Activated B cell treated with CpG ODN at 0.5 μM for 24 hours (primary cell): ENCODE data around the gene GPR153. TPM values are rescaled to one million over a fixed set of nuclear protein-coding genes. Genes with fewer than 3 reads are reported as not detected.
"Not testable (repeated sequence)": the region's sequence is repeated elsewhere in the genome, so short reads cannot be mapped to it uniquely, and the experiment has no call there.

ENCODE experiments used
- ATAC-seq: fragments of 200-7000 bp; cut with Tn5 transposase; one replicate; pipeline ENCODE4 v1.10.0; 2021; ENCODE audit warnings: low read depth, mild to moderate bottlenecking, moderate library complexity
- CTCF ChIA-PET: fragments of 350-600 bp; sonication (Branson Sonifier 250); formaldehyde crosslinking; loops from one replicate; lab custom pipeline; 2021; ENCODE audit warnings: antibody characterized with exemption; lab: Charles Lee
- POLR2A ChIA-PET: fragments of 350-600 bp; sonication (Branson Sonifier 250); formaldehyde crosslinking; loops from one replicate; lab custom pipeline; 2021; ENCODE audit warnings: antibody characterized with exemption; lab: Charles Lee
- DNase-seq: peaks from one replicate; pipeline ENCODE4 v3.0.0; 2022
- H3K27ac Mint-ChIP-seq: one replicate; pipeline ENCODE4 v1.8.0; 2020; ENCODE audit warnings: mixed read lengths
- H3K27me3 Mint-ChIP-seq: one replicate; pipeline ENCODE4 v1.8.0; 2021; ENCODE audit warnings: mixed read lengths
- H3K36me3 Mint-ChIP-seq: one replicate; pipeline ENCODE4 v1.8.0; 2021; ENCODE audit warnings: low read depth, mixed read lengths
- H3K4me1 Mint-ChIP-seq: one replicate; pipeline ENCODE4 v1.8.0; 2021; ENCODE audit warnings: mixed read lengths
- H3K4me3 Mint-ChIP-seq: one replicate; pipeline ENCODE4 v1.8.0; 2020; ENCODE audit warnings: mild to moderate bottlenecking, mixed read lengths
- H3K9me3 Mint-ChIP-seq: one replicate; pipeline ENCODE4 v1.8.0; 2020; ENCODE audit warnings: mixed read lengths
- intact Hi-C: fragments of 100-400 bp; cut with micrococcal nuclease; formaldehyde crosslinking; loops from one replicate; pipeline ENCODE4 v1.15.1; 2024
- total RNA-seq: library from RNA; stranded (reverse); gene quantifications from 2 replicates; pipeline ENCODE4 v1.2.3, GENCODE V29; 2022
- TF ChIP-seq, protein P1 (sequence below): fragments of 200-600 bp; IDR thresholded peaks from one replicate; pipeline ENCODE4 v1.8.0; 2022; ENCODE audit warnings: antibody characterized with exemption, mild to moderate bottlenecking

Gene GPR153
- total RNA-seq, 1 donor from 2014 or later: 0.22 TPM

DNA sequence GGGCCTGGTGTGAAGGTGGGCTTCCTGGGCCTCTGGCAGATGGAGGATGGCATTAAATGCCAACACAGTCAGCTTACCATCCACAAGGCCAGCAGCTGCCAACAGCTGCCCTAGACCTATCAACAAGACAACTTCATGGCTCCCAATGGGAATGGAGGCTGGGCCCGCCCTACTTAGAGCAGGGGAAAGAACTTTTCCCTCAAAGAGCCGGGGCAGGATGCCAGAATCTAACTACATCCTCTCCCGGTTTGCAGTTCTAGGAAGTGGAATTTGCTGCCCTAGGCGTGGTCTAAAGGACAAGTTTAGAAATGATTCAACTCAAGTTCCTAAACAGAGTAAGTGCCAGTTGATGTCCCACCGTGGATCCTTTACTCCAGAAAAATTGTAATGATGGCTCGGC, 38.3 kb downstream of the GPR153 start:
- intact Hi-C loops: no loop called here
- H3K27ac Mint-ChIP-seq: no peak overlapping the region
- TF ChIP-seq, protein P1, sequence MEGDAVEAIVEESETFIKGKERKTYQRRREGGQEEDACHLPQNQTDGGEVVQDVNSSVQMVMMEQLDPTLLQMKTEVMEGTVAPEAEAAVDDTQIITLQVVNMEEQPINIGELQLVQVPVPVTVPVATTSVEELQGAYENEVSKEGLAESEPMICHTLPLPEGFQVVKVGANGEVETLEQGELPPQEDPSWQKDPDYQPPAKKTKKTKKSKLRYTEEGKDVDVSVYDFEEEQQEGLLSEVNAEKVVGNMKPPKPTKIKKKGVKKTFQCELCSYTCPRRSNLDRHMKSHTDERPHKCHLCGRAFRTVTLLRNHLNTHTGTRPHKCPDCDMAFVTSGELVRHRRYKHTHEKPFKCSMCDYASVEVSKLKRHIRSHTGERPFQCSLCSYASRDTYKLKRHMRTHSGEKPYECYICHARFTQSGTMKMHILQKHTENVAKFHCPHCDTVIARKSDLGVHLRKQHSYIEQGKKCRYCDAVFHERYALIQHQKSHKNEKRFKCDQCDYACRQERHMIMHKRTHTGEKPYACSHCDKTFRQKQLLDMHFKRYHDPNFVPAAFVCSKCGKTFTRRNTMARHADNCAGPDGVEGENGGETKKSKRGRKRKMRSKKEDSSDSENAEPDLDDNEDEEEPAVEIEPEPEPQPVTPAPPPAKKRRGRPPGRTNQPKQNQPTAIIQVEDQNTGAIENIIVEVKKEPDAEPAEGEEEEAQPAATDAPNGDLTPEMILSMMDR: no peak
- POLR2A ChIA-PET: no interaction called here
- DNase-seq (no peak), ATAC-seq (no peak)
- H3K4me1 Mint-ChIP-seq: no peaks in the 10 kb centered on the region
- no peaks in the 10 kb centered on the region for H3K9me3 Mint-ChIP-seq
- H3K4me3 Mint-ChIP-seq: no peak overlapping the region
- H3K36me3 Mint-ChIP-seq: peaks cover 59% of the 10 kb centered on the region
- CTCF ChIA-PET: no interaction called here
- H3K27me3 Mint-ChIP-seq: peaks cover 6% of the 10 kb centered on the region

DNA sequence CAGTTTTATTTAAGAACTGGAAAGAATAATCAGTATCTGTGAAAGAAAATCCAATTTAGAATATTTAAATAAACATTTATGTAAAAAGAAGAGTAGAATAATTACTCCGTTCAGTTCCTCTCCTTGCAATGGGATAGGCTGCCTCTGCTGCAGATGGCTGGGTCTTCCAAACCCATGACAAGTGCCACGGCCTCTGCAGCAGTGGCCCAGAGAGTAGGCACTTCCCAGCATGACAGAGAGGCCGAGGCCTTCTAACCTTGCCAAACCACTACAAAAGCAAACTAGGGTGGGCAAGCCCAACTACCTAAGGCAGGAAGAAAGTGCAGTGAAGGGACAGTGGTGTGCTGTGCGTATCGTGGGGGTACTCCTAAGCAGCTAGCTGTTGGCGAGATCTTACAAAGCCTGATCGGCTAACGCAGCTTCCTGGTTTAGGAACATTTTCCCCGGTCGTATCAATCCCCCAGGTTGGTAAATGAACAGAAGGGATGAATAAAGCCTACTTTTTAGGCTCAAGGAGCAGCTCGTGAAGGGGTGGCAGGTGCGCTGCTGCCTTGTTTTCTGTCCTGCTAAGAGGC, 39.6 kb downstream of the GPR153 start:
- Mint-ChIP-seq H3K36me3 (peaks cover 49% of the 10 kb centered on the region), H3K27me3 (peaks cover 15% of the 10 kb centered on the region), H3K9me3 (no peaks in the 10 kb centered on the region), H3K4me1 (no peaks in the 10 kb centered on the region), H3K4me3 (no peak overlapping the region), H3K27ac (no peak overlapping the region)
- ATAC-seq (no peak), DNase-seq (no peak)
- intact Hi-C loops: no loop called here
- ChIA-PET POLR2A (no interaction called here), CTCF (no interaction called here)
- TF ChIP-seq, protein P1: no peak

DNA sequence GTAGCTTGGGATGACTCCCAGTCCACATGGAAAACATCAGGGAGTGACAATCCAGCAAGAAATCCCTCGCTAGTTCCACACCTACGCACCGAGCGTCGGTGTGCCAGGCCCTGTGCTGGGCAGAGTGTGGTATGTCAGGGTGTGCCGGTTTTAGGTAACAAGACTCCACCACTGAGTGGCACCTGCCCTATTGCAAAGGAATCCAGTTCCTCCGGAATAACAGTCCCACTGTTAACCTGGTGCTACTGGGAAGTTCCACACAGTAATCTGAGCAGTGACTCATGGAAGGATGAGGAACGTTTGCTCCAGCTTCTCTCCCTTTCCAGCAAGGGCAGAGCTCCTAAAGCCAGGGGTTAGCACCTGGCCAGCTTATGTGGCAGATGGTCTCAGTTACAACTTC, 40.7 kb downstream of the GPR153 start:
- no peaks in the 10 kb centered on the region for H3K4me1 Mint-ChIP-seq
- intact Hi-C loops: no loop called here
- no peak for ATAC-seq
- H3K4me3 Mint-ChIP-seq: no peak overlapping the region
- TF ChIP-seq, protein P1: no peak
- ChIA-PET CTCF (no interaction called here), POLR2A (no interaction called here)
- no peak for DNase-seq
- peaks cover 39% of the 10 kb centered on the region for H3K36me3 Mint-ChIP-seq
- peaks cover 24% of the 10 kb centered on the region for H3K27me3 Mint-ChIP-seq
- no peak overlapping the region for H3K27ac Mint-ChIP-seq
- H3K9me3 Mint-ChIP-seq: no peaks in the 10 kb centered on the region

DNA sequence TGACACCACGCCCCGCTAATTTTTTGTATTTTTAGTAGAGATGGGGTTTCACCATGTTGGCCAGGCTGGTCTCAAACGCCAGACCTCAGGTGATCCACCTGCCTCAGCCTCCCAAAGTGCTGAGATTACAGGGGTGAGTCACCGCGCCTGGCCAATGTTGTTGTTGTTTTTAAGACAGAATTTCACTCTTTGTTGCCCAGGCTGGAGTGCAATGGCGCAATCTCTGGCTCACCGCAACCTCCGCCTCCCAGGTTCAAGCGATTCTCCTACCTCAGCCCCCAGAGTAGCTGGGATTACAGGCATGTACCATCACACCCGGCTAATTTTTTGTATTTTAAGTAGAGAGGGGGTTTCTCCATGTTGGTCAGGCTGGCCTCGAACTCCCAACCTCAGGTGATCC, 41.3 kb downstream of the GPR153 start:
- Mint-ChIP-seq H3K36me3 (peaks cover 33% of the 10 kb centered on the region), H3K27me3 (peaks cover 26% of the 10 kb centered on the region)
- H3K4me3 Mint-ChIP-seq, H3K27ac Mint-ChIP-seq, CTCF ChIA-PET, DNase-seq, POLR2A ChIA-PET, H3K4me1 Mint-ChIP-seq, intact Hi-C loops, H3K9me3 Mint-ChIP-seq, ATAC-seq: not testable (repeated sequence)

DNA sequence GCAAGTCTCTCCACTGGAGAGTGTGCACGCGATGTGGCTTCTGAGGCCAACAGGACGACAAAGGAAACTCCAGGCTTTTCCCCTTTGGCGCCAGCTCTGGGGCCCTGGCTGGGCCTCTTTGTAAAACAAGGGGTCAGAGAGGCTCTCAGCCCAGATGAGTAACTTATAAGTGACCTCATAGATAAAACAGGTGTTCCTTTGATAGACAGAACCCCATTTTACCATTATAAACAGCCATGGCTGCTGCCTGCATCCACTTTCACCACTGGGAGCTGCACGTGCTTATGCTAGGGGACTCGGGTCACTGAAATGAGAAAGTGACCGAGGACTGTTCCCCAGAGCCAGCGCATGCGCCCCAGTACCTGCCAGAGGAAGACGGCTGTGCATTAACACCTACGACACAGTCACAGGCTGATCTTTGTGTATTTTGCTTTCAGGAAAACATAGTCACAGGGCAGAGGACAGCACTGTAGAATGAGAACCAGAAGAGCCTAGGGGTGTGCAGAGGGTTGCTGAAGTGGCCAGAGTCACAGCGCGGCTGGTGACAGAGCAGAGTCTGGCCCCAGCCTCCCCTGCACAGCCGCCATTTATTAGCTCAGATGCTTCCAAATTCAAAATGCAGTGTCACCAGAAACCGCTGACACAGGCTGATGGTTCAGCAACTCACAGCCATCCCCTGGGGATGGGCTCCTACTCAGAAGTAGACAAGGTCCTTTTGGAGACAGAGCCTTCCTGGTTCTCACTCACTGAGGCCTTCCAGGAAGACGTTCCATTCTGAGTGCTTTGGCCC, 42.3 kb downstream of the GPR153 start:
- ChIA-PET POLR2A (no interaction called here), CTCF (no interaction called here)
- Mint-ChIP-seq H3K36me3 (peaks cover 22% of the 10 kb centered on the region), H3K9me3 (no peaks in the 10 kb centered on the region), H3K27ac (no peak overlapping the region), H3K27me3 (peaks cover 29% of the 10 kb centered on the region), H3K4me1 (peaks cover 2% of the 10 kb centered on the region), H3K4me3 (no peak overlapping the region)
- intact Hi-C loops: no loop called here
- ATAC-seq (no peak), DNase-seq (no peak)
- TF ChIP-seq, protein P1: no peak
